Mucosa of rectum (tissue), 2 donors: Measurements from ENCODE around the gene BORCS8.
"Not testable (repeated sequence)": the region's sequence is repeated elsewhere in the genome, so short reads cannot be mapped to it uniquely, and the experiment has no call there.

Experiments used
- H3K27ac ChIP-seq, 2 donors: one replicate each; pipeline ENCODE4 v1.7.0; 2013; ENCODE audit warnings: inconsistent platforms in 2 of 2, low read depth in 2 of 2, low read length in 2 of 2
- H3K27me3 ChIP-seq, 2 donors: one replicate each; pipeline ENCODE4 v1.7.0; 2013; ENCODE audit warnings: low read length in 2 of 2; ENCODE audit not compliant: control insufficient read depth in 2 of 2, insufficient read depth in 2 of 2
- H3K36me3 ChIP-seq, 2 donors: one replicate each; pipeline ENCODE4 v1.7.0; 2013; ENCODE audit warnings: low read length in 2 of 2; ENCODE audit not compliant: control insufficient read depth in 2 of 2, insufficient read depth in 2 of 2
- H3K4me1 ChIP-seq, 2 donors: one replicate each; pipeline ENCODE4 v1.7.0; 2013; ENCODE audit warnings: low read length in 2 of 2, mild to moderate bottlenecking in 1 of 2; ENCODE audit not compliant: control insufficient read depth in 2 of 2, insufficient read depth in 2 of 2
- H3K4me3 ChIP-seq, 2 donors: one replicate each; pipeline ENCODE4 v1.7.0; 2013; ENCODE audit warnings: low read length in 2 of 2
- H3K9ac ChIP-seq, 2 donors: one replicate each; pipeline ENCODE4 v1.7.0; 2013; ENCODE audit warnings: low read length in 2 of 2, low read depth in 1 of 2, mild to moderate bottlenecking in 1 of 2
- H3K9me3 ChIP-seq, 2 donors: one replicate each; pipeline ENCODE4 v1.7.0; 2013; ENCODE audit warnings: low read length in 2 of 2; ENCODE audit not compliant: control insufficient read depth in 2 of 2
- donor health status: healthy.
- donor health status: Normal muscosa, but diverticular disease.

The BORCS8 gene

GRCh38 chr19:19152668-19153384 is 39.1 kb downstream of the BORCS8 start:
- Histone ChIP-seq H3K4me3 (no peak overlapping the region), H3K27ac (no peak overlapping the region), H3K36me3 (peaks cover 0 to 8% of the 10 kb centered on the region in 2 donors), H3K27me3 (no peaks in the 10 kb centered on the region), H3K9ac (no peak overlapping the region), H3K9me3 (no peaks in the 10 kb centered on the region), H3K4me1 (no peaks in the 10 kb centered on the region)

- no peak overlapping the region for H3K4me3 ChIP-seq
- H3K27me3 ChIP-seq: no peaks in the 10 kb centered on the region
- no peak overlapping the region for H3K9ac ChIP-seq
- H3K36me3 ChIP-seq: peaks cover 4 to 15% of the 10 kb centered on the region in 2 donors
- H3K4me1 ChIP-seq: no peaks in the 10 kb centered on the region
- H3K9me3 ChIP-seq: no peaks in the 10 kb centered on the region
- no peak overlapping the region for H3K27ac ChIP-seq
Observed at GRCh38 chr19:19151418-19151817, 40.5 kb downstream of the BORCS8 start.

GRCh38 chr19:19149435-19149834 is 42.5 kb downstream of the BORCS8 start:
- Histone ChIP-seq H3K4me3 (no peak overlapping the region), H3K27me3 (no peaks in the 10 kb centered on the region), H3K4me1 (no peaks in the 10 kb centered on the region), H3K9me3 (no peaks in the 10 kb centered on the region), H3K9ac (no peak overlapping the region), H3K27ac (no peak overlapping the region), H3K36me3 (peaks cover 4 to 15% of the 10 kb centered on the region in 2 donors)

GRCh38 chr19:19148504-19148903 is 43.4 kb downstream of the BORCS8 start:
- not testable (repeated sequence) for H3K4me1 ChIP-seq, H3K4me3 ChIP-seq, H3K9me3 ChIP-seq, H3K27me3 ChIP-seq, H3K9ac ChIP-seq, H3K27ac ChIP-seq
- peaks cover 4 to 15% of the 10 kb centered on the region in 2 donors for H3K36me3 ChIP-seq

- H3K4me1 ChIP-seq: no peaks in the 10 kb centered on the region
- peaks cover 4 to 15% of the 10 kb centered on the region in 2 donors for H3K36me3 ChIP-seq
- no peak overlapping the region for H3K27ac ChIP-seq
- H3K4me3 ChIP-seq: no peak overlapping the region
- no peaks in the 10 kb centered on the region for H3K27me3 ChIP-seq
- no peaks in the 10 kb centered on the region for H3K9me3 ChIP-seq
- H3K9ac ChIP-seq: no peak overlapping the region
Observed at GRCh38 chr19:19147344-19147743, 44.6 kb downstream of the BORCS8 start.

GRCh38 chr19:19146865-19147264 is 45.1 kb downstream of the BORCS8 start:
- Histone ChIP-seq H3K9me3 (no peaks in the 10 kb centered on the region), H3K27ac (no peak overlapping the region), H3K4me3 (no peak overlapping the region), H3K27me3 (no peaks in the 10 kb centered on the region), H3K36me3 (peaks cover 4 to 15% of the 10 kb centered on the region in 2 donors), H3K9ac (no peak overlapping the region), H3K4me1 (no peaks in the 10 kb centered on the region)

- Histone ChIP-seq H3K27me3 (no peaks in the 10 kb centered on the region), H3K9ac (no peak overlapping the region), H3K4me1 (no peaks in the 10 kb centered on the region), H3K36me3 (peaks cover 4 to 15% of the 10 kb centered on the region in 2 donors), H3K27ac (no peak overlapping the region), H3K4me3 (no peak overlapping the region), H3K9me3 (no peaks in the 10 kb centered on the region)
Observed at GRCh38 chr19:19145684-19146608, 46.0 kb downstream of the BORCS8 start.

- Histone ChIP-seq H3K4me3 (no peak overlapping the region), H3K27me3 (no peaks in the 10 kb centered on the region), H3K9ac (no peak overlapping the region), H3K36me3 (peaks cover 4 to 15% of the 10 kb centered on the region in 2 donors), H3K27ac (no peak overlapping the region), H3K9me3 (no peaks in the 10 kb centered on the region), H3K4me1 (no peaks in the 10 kb centered on the region)
Observed at GRCh38 chr19:19145281-19145680, 46.7 kb downstream of the BORCS8 start.

GRCh38 chr19:19142347-19142746 is 49.6 kb downstream of the BORCS8 start:
- Histone ChIP-seq H3K27me3 (no peaks in the 10 kb centered on the region), H3K9ac (no peak overlapping the region), H3K9me3 (no peaks in the 10 kb centered on the region), H3K4me1 (peaks cover 6 to 7% of the 10 kb centered on the region in 2 donors), H3K4me3 (no peak overlapping the region), H3K27ac (no peak overlapping the region), H3K36me3 (peaks cover 2 to 6% of the 10 kb centered on the region in 2 donors)

GRCh38 chr19:19140476-19140875 is 51.5 kb downstream of the BORCS8 start:
- no peak overlapping the region for H3K27ac ChIP-seq
- no peak overlapping the region for H3K9ac ChIP-seq
- no peak overlapping the region for H3K4me3 ChIP-seq
- no peaks in the 10 kb centered on the region for H3K36me3 ChIP-seq
- H3K27me3 ChIP-seq: no peaks in the 10 kb centered on the region
- H3K9me3 ChIP-seq: no peaks in the 10 kb centered on the region
- H3K4me1 ChIP-seq: peaks cover 7 to 10% of the 10 kb centered on the region in 2 donors
